Gastroesophageal sphincter (tissue), 3 donors: ENCODE results near the gene TNFRSF6B.

Experiments
- CTCF ChIP-seq, 4 experiments: fragments of 200-600 bp in 2 of 4; fragments of 450-650 bp in 2 of 4; sonication (generic) in 1 of 4; IDR thresholded peaks; one replicate each; pipeline ENCODE4 v1.5.1; 2017 to 2019; ENCODE audit warnings: antibody characterized with exemption in 4 of 4, mild to moderate bottlenecking in 2 of 4, moderate library complexity in 2 of 4
- EP300 ChIP-seq: sonication (generic); formaldehyde crosslinking; IDR thresholded peaks from one replicate; pipeline ENCODE4 v1.6.1; 2017; ENCODE audit warnings: antibody characterized with exemption, mild to moderate bottlenecking
- POLR2AphosphoS5 ChIP-seq: sonication (generic); formaldehyde crosslinking; IDR thresholded peaks from one replicate; pipeline ENCODE4 v1.6.1; 2017; ENCODE audit warnings: antibody characterized with exemption

GRCh38 chr20:63697357-63697867 lies 960 bp downstream of the TNFRSF6B start:
- no peak for TF ChIP-seq EP300
- no peak for TF ChIP-seq CTCF (IDR thresholded peaks at IDR 0.05)
- no peak for TF ChIP-seq POLR2AphosphoS5
